ENCODE results near the gene SLC12A8. TPM values are rescaled to one million over a fixed set of nuclear protein-coding genes. Genes with fewer than 3 reads are reported as not detected.
A peak's percentile ranks its signal among the peaks of the same experiment; 100 is the strongest.

The SLC12A8 gene
- total RNA-seq, 1 donor from 2014 or later = 8.0 TPM

- H3K4me3 Mint-ChIP-seq = no peak overlapping the region
Observed at GRCh38 chr3:125186261-125186787, 26.2 kb downstream of the SLC12A8 start.

DNA sequence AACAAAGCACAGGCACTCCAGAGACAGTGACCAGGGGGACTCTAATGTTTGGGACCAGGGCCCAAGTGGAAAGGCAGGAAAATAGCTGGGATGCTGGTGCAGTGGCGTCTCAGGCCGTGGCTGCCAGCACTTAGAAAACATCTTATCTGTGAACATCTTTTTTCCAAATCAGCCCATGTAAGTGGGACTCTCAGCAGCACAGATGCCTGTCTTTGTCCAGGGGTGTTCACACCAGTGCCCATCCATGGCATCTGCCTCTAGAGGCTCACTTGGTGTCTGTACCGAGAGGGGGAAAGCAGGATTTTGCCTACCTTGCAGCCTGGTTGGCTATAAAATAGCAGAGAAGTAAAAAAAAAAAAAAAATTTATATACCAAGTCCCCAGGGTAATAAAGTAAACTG, 26.7 kb downstream of the SLC12A8 start:
- DNase-seq (ENCODE audit: low spot score in 2 of 2, unreplicated experiment in 2 of 2) = no peak
- Mint-ChIP-seq H3K4me3 (no peak overlapping the region), H3K27ac (no peak overlapping the region), H3K27me3 (ENCODE audit: low read depth) (no peaks in the 10 kb centered on the region), H3K9me3 (no peaks in the 10 kb centered on the region), H3K4me1 (peaks cover 6% of the 10 kb centered on the region), H3K36me3 (peaks cover 8% of the 10 kb centered on the region)
- no peak for TF ChIP-seq CTCF (IDR thresholded peaks at IDR 0.05; ENCODE audit: unreplicated experiment)

More at GRCh38 chr3:125186261-125186787, 26.2 kb downstream of the SLC12A8 start:
- Mint-ChIP-seq H3K9me3 (no peaks in the 10 kb centered on the region), H3K27me3 (ENCODE audit: low read depth) (no peaks in the 10 kb centered on the region), H3K27ac (peak overlapping the region; percentile 26), H3K36me3 (peaks cover 8% of the 10 kb centered on the region), H3K4me1 (peaks cover 6% of the 10 kb centered on the region)
- no peak for DNase-seq (ENCODE audit: low spot score in 2 of 2, unreplicated experiment in 2 of 2)
- TF ChIP-seq CTCF (IDR thresholded peaks at IDR 0.05; ENCODE audit: unreplicated experiment) = no peak

DNA sequence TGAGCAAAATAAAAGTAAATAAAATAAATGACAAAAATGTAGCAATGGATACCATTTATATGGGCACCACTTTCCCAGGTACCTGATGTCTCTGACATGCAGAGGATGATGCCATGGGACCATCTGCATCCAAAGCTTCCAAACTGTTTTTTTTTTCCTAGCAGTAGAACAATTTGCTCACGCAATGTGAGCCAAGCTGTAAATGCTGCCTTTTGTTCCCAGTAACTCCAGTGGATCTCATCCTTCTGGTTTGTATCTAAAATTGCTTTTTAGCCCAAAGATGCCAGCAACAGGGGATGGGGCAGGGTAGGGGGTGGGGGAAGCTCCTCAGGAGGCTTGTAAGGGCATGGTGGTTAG, 32.7 kb downstream of the SLC12A8 start:
- no peak for TF ChIP-seq CTCF (IDR thresholded peaks at IDR 0.05; ENCODE audit: unreplicated experiment)
- no peaks in the 10 kb centered on the region for H3K27me3 Mint-ChIP-seq (ENCODE audit: low read depth)
- H3K4me1 Mint-ChIP-seq = no peaks in the 10 kb centered on the region
- peaks cover 6% of the 10 kb centered on the region for H3K36me3 Mint-ChIP-seq
- DNase-seq (ENCODE audit: low spot score in 2 of 2, unreplicated experiment in 2 of 2) = no peak
- peaks cover 4% of the 10 kb centered on the region for H3K9me3 Mint-ChIP-seq
- no peak overlapping the region for H3K27ac Mint-ChIP-seq
- no peak overlapping the region for H3K4me3 Mint-ChIP-seq

DNA sequence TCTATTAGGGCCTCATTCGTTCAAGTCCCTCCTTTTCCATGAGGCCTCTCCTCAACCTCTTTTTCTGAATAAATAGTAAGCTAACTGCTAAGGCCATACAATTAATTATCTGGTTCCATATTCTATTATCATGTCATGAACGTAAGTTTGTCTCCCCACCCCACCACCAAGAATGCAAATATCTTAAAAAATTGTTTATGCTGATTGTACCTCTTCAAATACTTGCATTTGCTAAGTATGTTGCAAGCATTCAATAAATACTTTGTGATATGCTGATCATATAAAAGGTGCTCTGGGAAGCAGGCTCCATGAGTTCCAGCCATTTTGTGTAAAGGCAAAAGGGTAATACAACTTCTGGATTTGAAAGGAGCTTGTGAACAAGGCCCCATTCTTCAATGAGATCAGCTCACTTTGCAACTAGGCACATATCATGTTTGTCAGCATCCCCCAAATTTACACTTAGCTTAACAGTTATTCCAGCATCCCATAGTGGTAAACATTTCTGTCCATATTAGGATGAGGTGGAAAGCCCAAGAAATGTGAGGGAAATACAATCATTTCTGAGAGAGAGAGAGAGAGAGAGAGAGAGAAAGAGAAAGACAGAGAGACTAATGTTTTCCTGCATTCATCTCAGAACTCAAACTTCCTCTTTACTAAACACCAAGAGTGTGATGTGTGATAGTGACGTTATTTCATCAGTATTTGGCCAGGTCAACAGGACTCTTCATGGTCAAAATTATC, 33.2 kb downstream of the SLC12A8 start:
- TF ChIP-seq CTCF (IDR thresholded peaks at IDR 0.05; ENCODE audit: unreplicated experiment) = no peak
- Mint-ChIP-seq H3K36me3 (peaks cover 11% of the 10 kb centered on the region), H3K9me3 (peaks cover 9% of the 10 kb centered on the region), H3K4me3 (no peak overlapping the region), H3K4me1 (no peaks in the 10 kb centered on the region), H3K27ac (no peak overlapping the region), H3K27me3 (ENCODE audit: low read depth) (no peaks in the 10 kb centered on the region)
- DNase-seq (ENCODE audit: low spot score in 2 of 2, unreplicated experiment in 2 of 2) = no peak

- Mint-ChIP-seq H3K27me3 (ENCODE audit: low read depth) (no peaks in the 10 kb centered on the region), H3K4me3 (no peak overlapping the region), H3K9me3 (peaks cover 22% of the 10 kb centered on the region), H3K36me3 (peaks cover 19% of the 10 kb centered on the region), H3K27ac (no peak overlapping the region), H3K4me1 (no peaks in the 10 kb centered on the region)
- no peak for TF ChIP-seq CTCF (IDR thresholded peaks at IDR 0.05; ENCODE audit: unreplicated experiment)
- DNase-seq (ENCODE audit: low spot score in 2 of 2, unreplicated experiment in 2 of 2) = no peak
Observed at GRCh38 chr3:125177746-125178145, 34.8 kb downstream of the SLC12A8 start.

Measured in mesothelial cell of epicardium (in vitro differentiated cells).